ENCODE measurements around the gene CAMTA1.

The CAMTA1 gene

DNA sequence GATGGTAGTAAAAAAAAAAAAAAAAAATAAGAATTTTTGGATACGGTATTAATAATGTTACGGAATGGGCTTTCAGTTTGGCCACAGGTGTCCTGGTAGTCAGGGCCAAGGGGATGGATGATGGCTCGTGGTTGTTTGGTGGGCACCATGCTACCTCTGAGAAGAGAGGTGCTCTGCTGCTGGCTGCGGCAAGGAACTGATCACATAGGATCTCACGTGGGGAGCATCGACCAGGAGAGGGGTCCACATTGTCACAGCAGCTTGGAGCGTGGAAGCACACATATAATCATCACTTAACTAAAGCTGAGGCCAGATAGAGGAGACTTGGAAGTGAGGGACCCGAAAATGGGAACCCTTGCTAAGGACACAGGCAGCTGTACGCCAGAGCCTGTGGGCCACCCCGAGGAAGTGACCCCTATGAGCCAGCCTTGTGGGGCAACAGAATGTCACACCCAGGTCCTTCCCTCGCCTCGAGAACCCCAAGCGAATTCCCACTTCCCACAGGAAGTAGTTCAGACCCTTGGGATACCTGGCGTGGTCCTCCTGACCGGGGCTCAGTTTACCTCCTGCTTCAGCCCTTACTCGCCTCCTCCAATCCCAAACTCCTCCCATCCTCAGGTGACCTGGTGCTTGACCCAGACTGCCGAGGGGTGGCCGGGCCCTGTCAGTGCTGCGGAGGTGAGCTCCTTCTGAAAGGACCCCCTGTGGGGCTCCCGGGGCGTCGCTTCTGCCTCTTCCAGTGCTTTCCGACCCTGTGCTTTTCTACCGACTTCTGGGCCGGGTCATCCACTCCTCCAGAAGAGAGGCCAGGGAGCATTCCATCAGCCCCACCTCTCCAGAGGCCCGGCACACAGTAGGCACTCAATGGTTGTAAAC, 222.0 kb downstream of the CAMTA1 start:
- Histone ChIP-seq H3K27me3 (ENCODE audit: insufficient read depth, low read length) (no peaks in the 10 kb centered on the region), H3K4me1 (ENCODE audit: insufficient read depth, low read length) (no peaks in the 10 kb centered on the region), H3K36me3 (ENCODE audit: insufficient read depth, low read depth, low read length) (no peaks in the 10 kb centered on the region), H3K9ac (ENCODE audit: low read depth, low read length) (no peak overlapping the region), H3K27ac (ENCODE audit: low read length) (no peak overlapping the region), H3K4me3 (ENCODE audit: low read length) (no peak overlapping the region), H3K9me3 (ENCODE audit: insufficient read depth, low read depth, low read length) (no peaks in the 10 kb centered on the region)

DNA sequence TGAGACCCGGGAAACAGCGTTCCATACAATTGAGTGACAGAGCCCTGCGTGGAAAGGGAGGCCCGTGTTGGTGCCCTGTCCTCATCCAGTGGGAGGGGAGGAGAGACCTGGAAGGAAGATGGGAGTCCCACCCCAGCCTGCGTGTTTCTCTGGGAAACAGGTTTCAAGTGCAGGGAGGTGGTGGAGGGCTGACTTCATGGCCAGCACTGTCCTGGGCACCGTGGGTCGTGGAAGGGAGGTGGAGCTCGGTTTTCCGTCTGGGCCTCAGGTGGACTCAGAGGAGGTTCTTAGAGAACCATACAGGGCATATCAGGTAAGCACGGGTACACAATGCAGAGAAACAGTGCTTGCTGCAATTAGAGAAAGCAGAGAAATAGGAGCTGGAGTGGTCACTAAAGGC, 222.6 kb downstream of the CAMTA1 start:
- no peaks in the 10 kb centered on the region for H3K9me3 ChIP-seq (ENCODE audit: insufficient read depth, low read depth, low read length)
- H3K36me3 ChIP-seq (ENCODE audit: insufficient read depth, low read depth, low read length) = no peaks in the 10 kb centered on the region
- H3K4me3 ChIP-seq (ENCODE audit: low read length) = no peak overlapping the region
- H3K27ac ChIP-seq (ENCODE audit: low read length) = no peak overlapping the region
- H3K4me1 ChIP-seq (ENCODE audit: insufficient read depth, low read length) = no peaks in the 10 kb centered on the region
- H3K27me3 ChIP-seq (ENCODE audit: insufficient read depth, low read length) = no peaks in the 10 kb centered on the region
- H3K9ac ChIP-seq (ENCODE audit: low read depth, low read length) = no peak overlapping the region

DNA sequence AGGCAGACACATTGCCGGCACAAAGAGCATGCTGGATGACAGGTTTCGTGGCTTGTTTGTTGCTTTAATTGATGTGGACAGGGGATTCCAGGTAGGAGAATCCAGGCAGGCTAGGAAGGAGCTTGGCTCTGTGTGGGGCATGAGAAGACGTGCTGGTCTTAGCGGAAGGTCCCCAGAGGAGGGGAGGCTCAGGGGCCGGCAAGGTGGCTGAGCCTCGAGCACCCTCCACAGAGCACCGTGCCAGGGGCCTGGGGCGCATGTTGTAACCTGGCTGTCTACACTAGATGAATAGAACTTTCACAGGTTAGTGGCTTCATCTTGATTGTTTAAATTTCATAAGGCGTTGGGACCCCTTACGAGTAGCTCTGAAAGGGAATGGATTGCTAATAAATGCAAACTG, 223.1 kb downstream of the CAMTA1 start:
- Histone ChIP-seq H3K27me3 (ENCODE audit: insufficient read depth, low read length) (no peaks in the 10 kb centered on the region), H3K4me1 (ENCODE audit: insufficient read depth, low read length) (no peaks in the 10 kb centered on the region), H3K4me3 (ENCODE audit: low read length) (no peak overlapping the region), H3K27ac (ENCODE audit: low read length) (no peak overlapping the region), H3K36me3 (ENCODE audit: insufficient read depth, low read depth, low read length) (no peaks in the 10 kb centered on the region), H3K9ac (ENCODE audit: low read depth, low read length) (no peak overlapping the region), H3K9me3 (ENCODE audit: insufficient read depth, low read depth, low read length) (no peaks in the 10 kb centered on the region)

DNA sequence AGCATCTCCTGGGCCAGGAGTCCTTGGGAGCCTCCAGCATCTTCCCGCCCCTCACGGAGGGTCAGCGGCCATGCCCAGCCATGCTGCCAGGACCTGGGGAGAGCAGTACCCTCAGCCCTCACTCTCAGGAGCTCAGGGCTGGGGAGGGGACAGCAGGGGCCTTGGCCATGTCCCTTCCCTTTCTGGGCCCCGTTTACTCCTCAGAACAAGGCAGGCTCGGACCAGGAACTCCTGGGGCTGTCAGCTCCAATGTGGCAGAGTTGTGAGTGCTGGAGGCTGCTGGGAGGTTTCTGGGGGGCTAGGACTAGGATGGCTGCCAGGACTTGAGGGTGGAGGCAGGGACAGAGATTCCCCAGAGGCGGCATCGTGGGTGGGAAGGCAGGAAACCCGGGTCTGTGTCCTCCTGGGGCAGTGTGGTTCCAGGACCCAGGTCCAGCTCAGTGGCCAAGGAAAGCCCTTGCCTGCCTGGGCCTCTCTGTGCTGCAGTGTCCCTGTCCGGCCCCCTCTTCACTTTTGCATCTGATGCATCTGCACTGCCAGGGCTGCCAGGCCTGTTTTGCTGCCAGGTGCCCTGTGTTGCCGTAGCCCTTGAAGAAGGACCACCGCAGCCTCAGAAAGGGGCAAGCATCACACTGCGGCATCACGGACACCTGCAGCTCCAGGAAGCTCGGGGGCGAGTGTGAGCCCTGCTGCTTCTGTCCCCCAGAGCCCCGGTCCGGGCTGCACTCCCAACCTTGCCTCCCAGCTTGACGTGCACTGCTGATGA, 223.9 kb downstream of the CAMTA1 start:
- Histone ChIP-seq H3K36me3 (ENCODE audit: insufficient read depth, low read depth, low read length) (no peaks in the 10 kb centered on the region), H3K27ac (ENCODE audit: low read length) (no peak overlapping the region), H3K9ac (ENCODE audit: low read depth, low read length) (no peak overlapping the region), H3K9me3 (ENCODE audit: insufficient read depth, low read depth, low read length) (no peaks in the 10 kb centered on the region), H3K4me1 (ENCODE audit: insufficient read depth, low read length) (no peaks in the 10 kb centered on the region), H3K27me3 (ENCODE audit: insufficient read depth, low read length) (no peaks in the 10 kb centered on the region), H3K4me3 (ENCODE audit: low read length) (no peak overlapping the region)

DNA sequence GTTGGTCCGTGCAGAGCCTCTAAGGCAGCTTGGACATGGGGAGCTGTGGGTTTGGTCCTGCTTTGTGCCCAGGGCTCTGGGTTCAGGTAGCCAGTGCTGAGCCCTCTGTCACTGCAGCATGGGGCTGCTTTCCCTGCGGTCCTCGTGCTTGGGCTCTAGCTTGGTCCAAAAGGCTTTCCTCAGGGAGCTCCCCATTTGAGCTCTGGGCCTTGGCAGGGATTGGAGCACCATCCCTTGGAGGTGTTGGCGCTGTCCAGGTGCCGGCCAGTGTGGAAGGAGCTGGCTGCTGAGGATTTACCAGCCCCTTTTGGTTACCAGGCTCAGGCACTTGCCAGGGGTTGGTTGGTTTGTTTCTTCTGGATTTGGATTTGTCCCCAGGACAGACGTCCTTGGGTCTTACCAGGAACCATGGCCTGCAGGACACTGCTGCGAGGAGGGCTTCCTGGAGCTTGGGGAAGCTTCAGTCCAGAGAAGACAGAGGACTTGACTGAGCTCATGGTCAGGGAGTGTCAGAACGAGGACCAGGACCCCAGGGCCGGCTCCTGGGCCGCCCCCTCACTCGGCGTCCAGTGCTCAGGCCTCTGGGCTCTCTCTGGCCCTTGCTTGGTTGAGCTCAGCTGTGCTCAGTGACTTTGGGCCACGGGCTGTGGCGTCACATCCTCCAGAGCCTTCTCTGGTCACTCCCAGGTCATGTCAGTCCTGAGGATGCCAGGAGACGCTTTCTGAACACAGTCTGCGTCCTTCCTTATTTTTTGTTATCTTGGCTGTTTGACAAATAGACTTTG, 224.7 kb downstream of the CAMTA1 start:
- Histone ChIP-seq H3K36me3 (ENCODE audit: insufficient read depth, low read depth, low read length) (no peaks in the 10 kb centered on the region), H3K9ac (ENCODE audit: low read depth, low read length) (no peak overlapping the region), H3K9me3 (ENCODE audit: insufficient read depth, low read depth, low read length) (no peaks in the 10 kb centered on the region), H3K4me3 (ENCODE audit: low read length) (no peak overlapping the region), H3K4me1 (ENCODE audit: insufficient read depth, low read length) (no peaks in the 10 kb centered on the region), H3K27me3 (ENCODE audit: insufficient read depth, low read length) (no peaks in the 10 kb centered on the region), H3K27ac (ENCODE audit: low read length) (no peak overlapping the region)

DNA sequence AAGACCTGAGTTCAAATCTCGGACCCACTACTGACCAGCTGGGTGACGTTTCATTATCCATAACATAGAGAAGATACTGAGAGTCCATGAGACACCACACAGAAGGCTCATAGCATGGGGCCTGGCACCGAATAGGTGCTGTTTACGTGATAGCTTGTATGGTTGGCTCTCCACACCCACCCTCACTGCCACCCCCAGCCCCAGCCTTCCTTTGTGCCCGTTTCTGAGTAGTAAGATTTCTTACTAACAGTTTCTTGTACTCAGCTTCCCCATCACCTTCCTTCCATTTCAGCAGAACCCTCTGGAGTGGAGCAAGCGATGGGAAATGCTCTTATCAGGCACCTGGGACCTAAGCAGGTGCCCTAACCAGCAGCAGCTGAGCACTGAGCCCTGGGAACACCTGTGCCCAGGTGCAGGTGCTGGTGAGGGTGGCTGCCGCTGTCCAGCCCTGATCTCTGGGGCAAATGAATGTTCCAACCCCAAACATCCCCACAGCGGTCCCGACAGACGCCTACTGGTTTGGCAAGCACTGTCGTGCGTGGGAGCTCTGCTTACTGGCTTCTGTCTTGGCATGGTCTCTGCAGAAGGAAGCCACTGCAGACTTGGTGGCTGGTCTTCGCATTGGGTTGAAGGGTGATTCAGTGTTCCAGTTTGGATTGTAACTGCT, 225.4 kb downstream of the CAMTA1 start:
- Histone ChIP-seq H3K27ac (ENCODE audit: low read length) (no peak overlapping the region), H3K36me3 (ENCODE audit: insufficient read depth, low read depth, low read length) (no peaks in the 10 kb centered on the region), H3K27me3 (ENCODE audit: insufficient read depth, low read length) (no peaks in the 10 kb centered on the region), H3K9me3 (ENCODE audit: insufficient read depth, low read depth, low read length) (no peaks in the 10 kb centered on the region), H3K4me1 (ENCODE audit: insufficient read depth, low read length) (no peaks in the 10 kb centered on the region), H3K4me3 (ENCODE audit: low read length) (no peak overlapping the region), H3K9ac (ENCODE audit: low read depth, low read length) (no peak overlapping the region)

DNA sequence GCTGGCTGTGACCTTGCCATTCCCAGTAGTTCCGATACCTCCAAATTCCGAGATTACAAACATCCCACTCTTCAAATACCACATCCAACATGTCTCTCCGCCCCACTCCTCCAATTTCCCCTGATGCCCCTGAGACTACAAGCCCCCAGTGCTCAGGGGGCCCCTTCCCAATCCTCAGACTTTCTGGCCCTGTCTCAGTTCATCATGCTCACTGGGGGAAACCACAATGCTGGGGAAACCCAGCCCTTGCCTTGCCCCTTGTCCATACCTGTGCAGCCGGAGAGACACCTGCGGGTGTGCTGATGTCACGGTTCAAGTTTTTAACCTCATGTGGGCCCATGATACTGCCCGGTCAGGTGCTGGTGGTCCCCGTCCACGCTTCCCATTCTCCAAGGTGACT, 226.6 kb downstream of the CAMTA1 start:
- Histone ChIP-seq H3K9ac (ENCODE audit: low read depth, low read length) (no peak overlapping the region), H3K27ac (ENCODE audit: low read length) (no peak overlapping the region), H3K4me3 (ENCODE audit: low read length) (no peak overlapping the region), H3K9me3 (ENCODE audit: insufficient read depth, low read depth, low read length) (no peaks in the 10 kb centered on the region), H3K36me3 (ENCODE audit: insufficient read depth, low read depth, low read length) (no peaks in the 10 kb centered on the region), H3K27me3 (ENCODE audit: insufficient read depth, low read length) (no peaks in the 10 kb centered on the region), H3K4me1 (ENCODE audit: insufficient read depth, low read length) (no peaks in the 10 kb centered on the region)

DNA sequence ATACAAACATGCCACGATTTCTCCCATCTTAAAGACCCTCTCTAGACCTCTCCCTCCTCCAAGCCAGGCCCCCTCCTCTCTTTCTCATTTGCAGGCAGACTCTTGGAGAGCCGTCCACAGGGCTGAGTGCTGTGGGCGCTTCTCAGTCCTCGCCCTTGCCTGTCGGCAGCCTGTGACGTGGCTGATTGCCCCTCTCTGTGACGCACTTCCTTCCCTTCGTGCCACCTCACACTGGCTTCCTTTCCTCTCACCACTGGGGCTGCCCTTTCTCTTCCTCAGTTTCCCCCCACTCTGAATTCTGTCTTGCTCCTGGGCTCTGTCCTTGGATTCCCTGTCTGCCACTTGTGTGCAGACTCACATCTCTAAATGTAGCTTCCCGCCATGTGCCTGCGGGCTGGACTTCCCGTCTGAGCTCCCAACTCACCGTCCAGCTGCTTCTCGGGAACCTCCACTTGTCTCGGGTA, 227.2 kb downstream of the CAMTA1 start:
- no peaks in the 10 kb centered on the region for H3K4me1 ChIP-seq (ENCODE audit: insufficient read depth, low read length)
- H3K27me3 ChIP-seq (ENCODE audit: insufficient read depth, low read length) = no peaks in the 10 kb centered on the region
- H3K36me3 ChIP-seq (ENCODE audit: insufficient read depth, low read depth, low read length) = no peaks in the 10 kb centered on the region
- no peak overlapping the region for H3K4me3 ChIP-seq (ENCODE audit: low read length)
- H3K9ac ChIP-seq (ENCODE audit: low read depth, low read length) = no peak overlapping the region
- no peaks in the 10 kb centered on the region for H3K9me3 ChIP-seq (ENCODE audit: insufficient read depth, low read depth, low read length)
- no peak overlapping the region for H3K27ac ChIP-seq (ENCODE audit: low read length)

DNA sequence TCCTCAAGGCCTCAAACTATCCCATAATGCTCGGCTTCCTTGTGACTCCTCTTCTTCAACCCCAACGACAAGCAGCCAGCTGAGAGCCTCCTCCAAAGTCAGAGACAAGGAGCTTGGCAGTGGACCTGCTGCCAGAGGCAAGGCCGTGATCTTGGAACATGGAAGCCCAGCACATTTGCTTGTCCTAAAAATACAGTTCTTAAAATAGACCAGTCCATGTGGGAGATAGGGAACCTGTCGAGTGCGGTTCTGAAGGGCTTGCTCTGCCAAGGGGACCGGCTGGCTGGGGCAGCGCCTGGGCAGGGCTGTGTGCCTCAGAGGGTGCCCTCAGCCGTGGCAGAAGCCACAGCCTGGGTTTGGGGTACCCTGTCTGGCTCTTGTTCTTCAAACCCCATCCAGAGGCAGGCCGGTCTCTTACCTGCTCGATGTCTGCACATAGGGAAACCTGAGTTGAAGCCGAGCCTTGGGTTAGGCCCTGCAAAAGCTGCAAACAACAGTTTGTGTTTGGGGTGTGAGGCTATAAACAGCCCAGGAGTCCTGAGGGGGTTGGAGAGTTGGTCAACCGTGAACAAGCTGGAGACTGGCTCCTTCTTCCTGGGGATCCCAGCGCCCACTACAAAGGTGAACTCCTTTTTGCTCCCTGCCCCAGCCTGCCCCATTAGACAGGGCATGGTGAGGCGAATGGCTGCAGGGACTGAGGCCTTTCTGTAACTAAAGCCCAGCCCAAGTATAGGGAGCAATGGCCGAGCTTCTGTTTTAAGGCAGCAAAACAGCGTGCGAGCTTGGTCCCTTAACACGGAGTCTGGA, 228.8 kb downstream of the CAMTA1 start:
- H3K9ac ChIP-seq (ENCODE audit: low read depth, low read length) = no peak overlapping the region
- H3K4me1 ChIP-seq (ENCODE audit: insufficient read depth, low read length) = no peaks in the 10 kb centered on the region
- H3K36me3 ChIP-seq (ENCODE audit: insufficient read depth, low read depth, low read length) = no peaks in the 10 kb centered on the region
- H3K27me3 ChIP-seq (ENCODE audit: insufficient read depth, low read length) = no peaks in the 10 kb centered on the region
- H3K27ac ChIP-seq (ENCODE audit: low read length) = no peak overlapping the region
- no peak overlapping the region for H3K4me3 ChIP-seq (ENCODE audit: low read length)
- H3K9me3 ChIP-seq (ENCODE audit: insufficient read depth, low read depth, low read length) = no peaks in the 10 kb centered on the region

DNA sequence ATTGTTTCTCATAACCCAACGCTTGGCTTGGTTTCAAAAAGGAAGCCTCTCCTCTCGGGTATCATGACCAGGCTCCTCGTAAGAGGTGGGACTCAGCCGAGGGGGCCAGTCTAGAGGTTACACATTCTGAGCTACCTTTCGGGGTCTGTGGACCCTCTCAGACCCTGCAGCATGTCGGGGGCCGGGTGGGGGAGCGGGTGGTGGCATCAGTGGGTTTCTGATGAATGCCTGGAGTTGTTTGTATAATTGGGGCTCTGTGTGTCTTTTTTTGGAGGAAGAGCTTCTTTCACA, 229.3 kb downstream of the CAMTA1 start:
- Histone ChIP-seq H3K9me3 (ENCODE audit: insufficient read depth, low read depth, low read length) (no peaks in the 10 kb centered on the region), H3K4me1 (ENCODE audit: insufficient read depth, low read length) (no peaks in the 10 kb centered on the region), H3K9ac (ENCODE audit: low read depth, low read length) (no peak overlapping the region), H3K36me3 (ENCODE audit: insufficient read depth, low read depth, low read length) (no peaks in the 10 kb centered on the region), H3K27ac (ENCODE audit: low read length) (no peak overlapping the region), H3K27me3 (ENCODE audit: insufficient read depth, low read length) (no peaks in the 10 kb centered on the region), H3K4me3 (ENCODE audit: low read length) (no peak overlapping the region)

DNA sequence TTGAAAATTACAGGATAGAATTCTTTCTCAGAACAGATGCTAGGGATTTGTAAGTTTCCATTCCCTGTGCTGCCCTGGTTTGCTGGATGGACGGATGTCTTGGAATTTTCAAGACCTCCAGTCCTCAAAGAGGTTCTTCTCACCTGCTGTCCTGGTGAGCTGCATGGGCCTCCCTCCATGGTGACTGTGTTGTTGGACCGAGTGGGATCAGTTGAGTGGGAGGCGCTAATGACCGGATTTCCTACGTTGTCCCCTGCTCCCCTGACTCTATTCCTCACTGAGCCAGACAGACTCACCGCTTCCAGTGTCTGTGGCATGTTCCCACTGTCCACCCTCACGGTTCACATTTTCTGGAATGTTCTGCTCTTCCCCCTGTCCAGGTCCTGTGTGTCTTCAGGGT, 229.8 kb downstream of the CAMTA1 start:
- no peaks in the 10 kb centered on the region for H3K36me3 ChIP-seq (ENCODE audit: insufficient read depth, low read depth, low read length)
- H3K9ac ChIP-seq (ENCODE audit: low read depth, low read length) = no peak overlapping the region
- no peaks in the 10 kb centered on the region for H3K4me1 ChIP-seq (ENCODE audit: insufficient read depth, low read length)
- H3K4me3 ChIP-seq (ENCODE audit: low read length) = no peak overlapping the region
- H3K9me3 ChIP-seq (ENCODE audit: insufficient read depth, low read depth, low read length) = no peaks in the 10 kb centered on the region
- no peak overlapping the region for H3K27ac ChIP-seq (ENCODE audit: low read length)
- no peaks in the 10 kb centered on the region for H3K27me3 ChIP-seq (ENCODE audit: insufficient read depth, low read length)
